ENCODE results near the gene ACBD4. TPM values are rescaled to one million over a fixed set of nuclear protein-coding genes. Genes with fewer than 3 reads are reported as not detected.

ACBD4 gene
- total RNA-seq, 2 experiments from 2014 or later, result 14.8 to 24.0 TPM

DNA sequence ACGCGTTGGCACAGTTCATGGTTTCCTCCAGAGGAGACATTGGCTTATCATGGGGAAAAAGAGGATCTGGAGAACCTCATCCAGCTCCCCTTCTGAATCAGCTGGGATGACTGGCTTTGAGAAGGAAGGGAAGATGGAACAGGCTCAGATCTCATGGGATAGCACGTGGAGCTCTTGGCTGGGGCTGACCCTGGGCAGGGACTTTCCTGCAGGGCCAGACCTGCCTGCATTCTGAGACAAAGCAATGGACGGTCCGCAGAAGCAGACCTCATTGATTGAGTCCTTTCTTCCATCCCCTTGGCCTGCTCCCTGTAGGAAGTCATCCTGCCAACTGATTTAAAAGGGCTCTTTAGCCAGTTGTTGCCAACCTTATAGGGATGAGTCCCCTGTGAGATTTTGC lies 29.4 kb upstream of the ACBD4 start:
- DNase-seq (ENCODE audit: low spot score), result no peak
- H2AFZ ChIP-seq (ENCODE audit: low read length), result no peak overlapping the region
- H3K9me2 ChIP-seq (ENCODE audit: insufficient read depth, low read length), result no peaks in the 10 kb centered on the region
- no peak overlapping the region for H3K4me3 ChIP-seq (ENCODE audit: low read depth, low read length, poor library complexity, severe bottlenecking)
- ChIA-PET CTCF (ENCODE audit: unreplicated experiment) (no interaction called here), POLR2A (no interaction called here)
- H3K79me2 ChIP-seq (ENCODE audit: insufficient read depth, low read depth, low read length), result no peaks in the 10 kb centered on the region
- H3K4me1 ChIP-seq (ENCODE audit: insufficient read depth, low read length, poor library complexity, severe bottlenecking), result peaks cover under 1% of the 10 kb centered on the region
- no peaks in the 10 kb centered on the region for H4K20me1 ChIP-seq (ENCODE audit: insufficient read depth, low read length)
- intact Hi-C loops (cut with micrococcal nuclease; ENCODE audit: unreplicated experiment), result no loop called here
- peaks cover 81% of the 10 kb centered on the region for H3K36me3 ChIP-seq (ENCODE audit: insufficient read depth, low read length)
- H3K4me2 ChIP-seq (ENCODE audit: low read length), result no peak overlapping the region
- BruUV-seq (replicated peaks), result no TSS peak
- no peak for TF ChIP-seq EZH2phosphoT487 (IDR thresholded peaks at IDR 0.05; ENCODE audit: borderline replicate concordance, low read depth, low read length)
- TF ChIP-seq, protein P1, sequence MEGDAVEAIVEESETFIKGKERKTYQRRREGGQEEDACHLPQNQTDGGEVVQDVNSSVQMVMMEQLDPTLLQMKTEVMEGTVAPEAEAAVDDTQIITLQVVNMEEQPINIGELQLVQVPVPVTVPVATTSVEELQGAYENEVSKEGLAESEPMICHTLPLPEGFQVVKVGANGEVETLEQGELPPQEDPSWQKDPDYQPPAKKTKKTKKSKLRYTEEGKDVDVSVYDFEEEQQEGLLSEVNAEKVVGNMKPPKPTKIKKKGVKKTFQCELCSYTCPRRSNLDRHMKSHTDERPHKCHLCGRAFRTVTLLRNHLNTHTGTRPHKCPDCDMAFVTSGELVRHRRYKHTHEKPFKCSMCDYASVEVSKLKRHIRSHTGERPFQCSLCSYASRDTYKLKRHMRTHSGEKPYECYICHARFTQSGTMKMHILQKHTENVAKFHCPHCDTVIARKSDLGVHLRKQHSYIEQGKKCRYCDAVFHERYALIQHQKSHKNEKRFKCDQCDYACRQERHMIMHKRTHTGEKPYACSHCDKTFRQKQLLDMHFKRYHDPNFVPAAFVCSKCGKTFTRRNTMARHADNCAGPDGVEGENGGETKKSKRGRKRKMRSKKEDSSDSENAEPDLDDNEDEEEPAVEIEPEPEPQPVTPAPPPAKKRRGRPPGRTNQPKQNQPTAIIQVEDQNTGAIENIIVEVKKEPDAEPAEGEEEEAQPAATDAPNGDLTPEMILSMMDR (conservative IDR thresholded peaks at IDR 0.05; ENCODE audit: low read length), result no peak
- no peak overlapping the region for H3K27ac ChIP-seq (ENCODE audit: low read depth, low read length, poor library complexity, severe bottlenecking)
- no peaks in the 10 kb centered on the region for H3K9me3 ChIP-seq (ENCODE audit: low read length)

DNA sequence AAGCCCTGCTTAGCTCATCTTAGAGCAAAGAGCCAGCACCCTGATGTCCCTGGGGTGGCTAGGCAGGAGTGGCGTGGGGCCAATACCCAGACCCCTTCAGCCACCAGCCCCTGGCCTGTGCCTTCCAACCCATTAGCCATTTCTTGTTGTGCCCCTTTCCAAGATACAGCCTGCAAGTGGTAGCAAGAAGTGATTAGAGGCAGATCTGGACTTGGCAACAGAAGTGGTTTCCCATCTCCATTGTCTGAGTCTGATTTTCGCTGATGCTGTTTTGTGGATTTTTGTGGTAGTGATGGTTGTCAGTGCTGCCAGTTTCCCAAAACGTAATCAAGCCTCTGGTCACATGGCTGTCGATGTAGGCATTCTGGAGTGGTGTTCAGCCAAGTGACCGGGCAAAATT lies 28.9 kb upstream of the ACBD4 start:
- ChIA-PET CTCF (ENCODE audit: unreplicated experiment) (no interaction called here), POLR2A (no interaction called here)
- TF ChIP-seq, protein P1 (conservative IDR thresholded peaks at IDR 0.05; ENCODE audit: low read length), result no peak
- no peaks in the 10 kb centered on the region for H3K9me3 ChIP-seq (ENCODE audit: low read length)
- no peak overlapping the region for H3K4me2 ChIP-seq (ENCODE audit: low read length)
- no peak overlapping the region for H2AFZ ChIP-seq (ENCODE audit: low read length)
- no peak overlapping the region for H3K27ac ChIP-seq (ENCODE audit: low read depth, low read length, poor library complexity, severe bottlenecking)
- DNase-seq (ENCODE audit: low spot score), result no peak
- BruUV-seq (replicated peaks), result no TSS peak
- no peaks in the 10 kb centered on the region for H3K9me2 ChIP-seq (ENCODE audit: insufficient read depth, low read length)
- no peaks in the 10 kb centered on the region for H4K20me1 ChIP-seq (ENCODE audit: insufficient read depth, low read length)
- H3K79me2 ChIP-seq (ENCODE audit: insufficient read depth, low read depth, low read length), result no peaks in the 10 kb centered on the region
- peaks cover 5% of the 10 kb centered on the region for H3K4me1 ChIP-seq (ENCODE audit: insufficient read depth, low read length, poor library complexity, severe bottlenecking)
- intact Hi-C loops (cut with micrococcal nuclease; ENCODE audit: unreplicated experiment), result no loop called here
- peaks cover 77% of the 10 kb centered on the region for H3K36me3 ChIP-seq (ENCODE audit: insufficient read depth, low read length)
- H3K4me3 ChIP-seq (ENCODE audit: low read depth, low read length, poor library complexity, severe bottlenecking), result no peak overlapping the region

DNA sequence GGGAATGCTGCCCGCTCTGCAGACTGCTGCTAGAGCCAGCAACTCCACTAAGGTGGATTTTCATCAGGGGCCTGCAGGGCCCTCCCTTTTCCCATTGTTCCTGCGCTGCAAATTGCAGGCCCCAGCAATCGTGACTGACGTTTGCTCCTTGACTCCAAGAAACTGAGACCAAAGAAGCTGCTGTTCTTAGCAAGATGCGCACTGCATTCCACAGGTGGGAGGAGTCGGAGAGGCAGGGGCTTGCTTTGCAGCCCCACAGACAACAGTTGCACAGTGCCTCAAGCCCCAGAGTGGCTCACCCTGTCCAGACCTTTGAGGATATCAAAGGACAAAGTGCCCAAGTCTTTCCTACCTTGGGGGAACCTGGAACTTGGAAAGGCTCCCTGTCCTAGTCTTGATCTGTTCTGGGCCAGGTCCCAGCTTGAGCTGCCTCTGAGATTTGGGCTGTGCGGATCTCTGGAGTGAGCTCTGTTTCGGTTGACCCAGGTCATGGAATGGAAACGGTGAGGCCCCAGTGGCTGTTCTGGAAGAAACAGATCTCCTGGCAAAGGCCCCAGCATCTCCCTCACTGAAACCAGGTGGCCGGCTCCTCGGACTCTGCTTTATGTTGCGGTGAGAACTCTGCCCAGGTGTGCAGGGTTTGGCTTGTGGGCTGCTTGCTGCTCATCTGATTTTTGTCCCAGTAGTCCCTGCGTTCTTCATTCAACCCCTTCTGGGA lies 28.0 kb upstream of the ACBD4 start:
- H3K4me2 ChIP-seq (ENCODE audit: low read length), result no peak overlapping the region
- H4K20me1 ChIP-seq (ENCODE audit: insufficient read depth, low read length), result no peaks in the 10 kb centered on the region
- BruUV-seq (replicated peaks), result no TSS peak
- DNase-seq (ENCODE audit: low spot score), result no peak
- no peak overlapping the region for H3K27ac ChIP-seq (ENCODE audit: low read depth, low read length, poor library complexity, severe bottlenecking)
- ChIA-PET CTCF (ENCODE audit: unreplicated experiment) (no interaction called here), POLR2A (no interaction called here)
- H3K79me2 ChIP-seq (ENCODE audit: insufficient read depth, low read depth, low read length), result no peaks in the 10 kb centered on the region
- no peaks in the 10 kb centered on the region for H3K9me2 ChIP-seq (ENCODE audit: insufficient read depth, low read length)
- TF ChIP-seq EZH2phosphoT487 (IDR thresholded peaks at IDR 0.05; ENCODE audit: borderline replicate concordance, low read depth, low read length), result no peak
- TF ChIP-seq, protein P1 (conservative IDR thresholded peaks at IDR 0.05; ENCODE audit: low read length), result no peak
- H3K4me3 ChIP-seq (ENCODE audit: low read depth, low read length, poor library complexity, severe bottlenecking), result no peak overlapping the region
- H2AFZ ChIP-seq (ENCODE audit: low read length), result no peak overlapping the region
- peaks cover 68% of the 10 kb centered on the region for H3K36me3 ChIP-seq (ENCODE audit: insufficient read depth, low read length)
- no peaks in the 10 kb centered on the region for H3K9me3 ChIP-seq (ENCODE audit: low read length)
- intact Hi-C loops (cut with micrococcal nuclease; ENCODE audit: unreplicated experiment), result no loop called here
- peaks cover 13% of the 10 kb centered on the region for H3K4me1 ChIP-seq (ENCODE audit: insufficient read depth, low read length, poor library complexity, severe bottlenecking)

Measured in OCI-LY7 (cell line).